HG02970 (cell line): ENCODE data around the gene GAS7.

Experiments
- ATAC-seq: cut with Tn5 transposase; IDR thresholded peaks from one replicate; pipeline ENCODE4 v1.9.1; 2021; ENCODE audit warnings: mild to moderate bottlenecking, moderate library complexity, moderate number of reproducible peaks; ENCODE audit not compliant: unreplicated experiment, low FRiP score

The GAS7 gene

GRCh38 chr17:9959377-9959981 lies 238.9 kb downstream of the GAS7 start:
- ATAC-seq, result no peak

DNA sequence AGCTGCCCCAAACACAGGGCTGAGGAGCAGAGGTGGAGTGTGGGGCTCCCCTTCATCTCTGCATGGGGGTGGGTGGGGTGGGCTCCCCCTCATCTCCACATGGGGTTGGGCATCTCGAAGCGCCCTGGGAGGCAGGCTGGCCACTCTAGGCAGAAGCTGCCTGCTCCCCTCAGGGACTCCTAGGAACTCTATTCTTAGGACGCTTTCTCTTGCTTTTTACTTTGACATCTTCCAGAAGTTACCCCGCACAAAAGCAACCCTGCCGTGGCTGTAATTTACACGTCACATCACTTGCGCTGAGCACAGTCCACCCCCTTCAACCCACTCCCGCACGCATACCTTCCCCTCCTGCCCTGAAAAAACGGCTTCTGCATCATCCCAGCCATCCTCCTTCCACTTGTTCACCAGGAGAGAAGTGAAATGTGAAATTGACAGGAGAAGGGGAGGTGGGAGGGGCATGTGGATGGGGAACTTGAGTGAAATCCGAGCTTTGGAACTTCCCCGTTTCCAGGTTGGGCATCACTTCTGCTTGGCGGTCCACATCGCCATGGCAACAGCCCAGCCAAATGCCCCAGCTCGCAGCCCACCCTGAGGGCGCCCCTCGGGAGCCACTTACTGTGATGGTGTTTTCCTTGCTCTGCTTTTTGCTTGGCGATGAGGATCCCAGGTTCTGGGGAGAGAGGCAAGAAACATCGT lies 239.7 kb downstream of the GAS7 start:
- ATAC-seq, result no peak

DNA sequence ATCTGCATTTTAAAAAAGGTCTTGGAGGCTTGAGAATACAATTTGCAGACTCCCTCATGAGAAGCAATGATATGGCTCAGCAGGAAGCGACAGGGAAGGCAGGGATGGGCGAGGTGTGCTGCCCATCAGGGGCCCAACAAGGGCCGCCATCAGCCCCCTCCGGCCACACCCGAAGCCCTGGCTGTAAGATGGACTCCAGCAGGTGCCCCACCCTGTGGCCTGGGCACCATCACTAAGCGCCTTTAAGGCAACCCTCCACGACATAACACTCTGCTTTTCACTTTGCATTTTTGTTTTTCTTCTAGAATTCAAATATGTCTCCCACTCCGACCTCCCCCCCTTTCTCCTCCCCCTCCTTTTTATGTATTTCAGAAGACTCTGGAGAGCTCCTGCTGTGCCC lies 241.2 kb downstream of the GAS7 start:
- ATAC-seq, result no peak

DNA sequence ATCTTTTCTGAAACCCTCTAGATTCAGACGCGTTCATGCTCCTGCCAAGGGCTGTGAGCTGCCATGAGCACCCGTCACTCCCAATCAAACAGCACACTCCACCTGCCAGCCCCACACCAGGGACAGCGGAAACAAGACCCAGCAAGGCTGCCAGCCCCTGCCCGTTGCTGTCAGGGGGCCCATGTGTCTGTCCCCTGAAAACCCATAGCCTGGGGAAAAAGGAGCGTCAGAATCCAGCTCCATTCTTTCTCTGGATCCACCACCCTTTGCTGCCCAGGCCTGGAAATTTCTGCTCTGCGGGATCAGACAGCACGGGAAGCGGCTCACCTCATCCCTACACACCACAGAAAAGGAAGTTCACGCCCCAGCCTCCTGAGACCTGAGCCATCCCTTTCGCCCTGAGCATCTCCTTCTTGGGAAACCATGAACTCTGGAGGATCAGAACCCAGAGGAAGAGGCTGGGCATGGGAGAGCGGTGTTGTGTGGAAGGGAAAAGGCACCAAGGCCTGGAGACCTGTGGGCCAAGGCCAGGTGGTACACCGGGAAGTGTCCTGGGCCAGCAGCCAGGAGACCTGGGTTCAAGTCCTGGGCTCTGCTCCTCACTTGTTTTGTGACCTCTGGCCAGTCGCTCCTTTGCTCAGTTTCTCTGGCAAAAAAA lies 241.8 kb downstream of the GAS7 start:
- ATAC-seq, result no peak

- no peak for ATAC-seq
These were observed 244.9 kb downstream of the GAS7 start for GRCh38 chr17:9953492-9953891.

DNA sequence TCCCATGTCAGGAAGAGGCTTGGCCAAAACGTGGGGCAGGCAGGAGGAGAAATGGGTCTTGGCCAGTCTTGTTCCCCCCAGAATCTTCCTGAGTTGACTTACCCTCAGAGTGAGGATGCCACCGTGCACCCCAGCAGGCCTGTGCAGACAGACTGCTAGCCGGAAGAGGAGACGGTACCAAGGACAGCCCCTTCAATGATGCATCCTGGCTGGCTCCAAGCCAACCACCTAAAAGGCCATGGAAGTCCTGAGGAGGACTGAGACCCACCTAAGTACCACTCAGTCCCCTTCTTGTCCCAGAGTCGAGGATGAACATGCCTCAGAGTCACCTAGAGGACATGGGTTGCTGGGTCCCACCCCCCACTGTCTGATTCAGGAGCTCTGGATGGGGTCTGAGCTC lies 246.6 kb downstream of the GAS7 start:
- ATAC-seq, result no peak

GRCh38 chr17:9948928-9949327 lies 249.5 kb downstream of the GAS7 start:
- no peak for ATAC-seq

DNA sequence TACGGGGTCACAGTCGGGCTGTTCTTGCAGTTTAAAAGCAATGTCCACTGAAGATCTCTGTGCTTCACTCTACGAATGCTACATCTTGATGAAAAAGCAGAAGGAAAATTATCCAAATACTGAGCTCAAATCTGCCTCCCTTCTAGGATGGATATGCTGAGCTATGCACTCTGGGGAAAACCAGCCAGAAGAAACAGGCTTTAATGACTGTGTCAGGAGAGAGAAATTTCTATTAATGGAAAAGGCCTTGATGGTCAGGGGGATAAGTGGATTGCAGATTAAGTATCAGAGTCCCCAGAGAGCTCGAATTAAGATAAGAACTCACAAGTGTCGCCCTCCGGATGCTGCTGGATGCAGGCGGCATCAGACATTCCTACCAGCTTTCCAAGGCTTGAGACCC lies 253.7 kb downstream of the GAS7 start:
- no peak for ATAC-seq

DNA sequence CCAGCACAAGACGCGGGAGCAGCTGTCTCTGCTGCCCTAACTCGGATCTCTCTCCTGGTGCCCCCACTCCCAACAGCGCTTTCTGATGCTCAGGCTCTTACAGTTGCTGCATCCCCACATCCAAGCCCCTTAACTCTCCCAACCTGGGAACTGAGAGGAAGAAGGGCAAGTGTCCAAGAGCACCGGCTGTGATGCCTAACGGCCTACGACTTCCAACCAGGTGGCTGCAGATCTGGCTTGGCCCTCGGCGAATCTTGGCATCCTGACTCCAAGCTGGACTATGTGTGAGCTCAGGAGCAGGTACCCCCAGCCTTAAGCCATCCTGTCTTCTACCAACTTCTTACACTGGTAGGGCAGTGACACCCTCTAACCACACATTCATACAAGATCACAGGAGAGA lies 255.1 kb downstream of the GAS7 start:
- ATAC-seq, result no peak

- ATAC-seq, result no peak
These were observed 255.5 kb downstream of the GAS7 start for GRCh38 chr17:9942885-9943284.

GRCh38 chr17:9941305-9941704 lies 257.1 kb downstream of the GAS7 start:
- ATAC-seq, result no peak

GRCh38 chr17:9940841-9941240 lies 257.6 kb downstream of the GAS7 start:
- no peak for ATAC-seq

DNA sequence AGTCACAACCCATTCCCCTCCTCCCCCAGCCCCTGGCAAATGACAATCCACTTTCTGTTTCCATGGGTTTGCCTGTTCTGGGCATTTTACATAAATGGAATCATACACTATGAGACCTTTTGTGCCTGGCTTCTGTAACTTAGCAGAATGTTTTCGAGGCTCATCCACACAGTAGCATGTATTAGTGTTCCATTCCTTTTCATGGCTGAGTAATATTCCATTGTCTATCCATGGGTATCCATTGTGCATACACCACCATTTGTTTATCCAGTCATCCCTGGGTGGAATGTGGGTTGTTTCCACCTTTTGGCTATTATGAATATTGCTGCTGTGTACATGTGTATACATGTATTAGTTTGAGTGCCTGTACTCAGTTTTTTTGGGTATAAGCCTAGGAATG lies 259.6 kb downstream of the GAS7 start:
- ATAC-seq, result no peak

DNA sequence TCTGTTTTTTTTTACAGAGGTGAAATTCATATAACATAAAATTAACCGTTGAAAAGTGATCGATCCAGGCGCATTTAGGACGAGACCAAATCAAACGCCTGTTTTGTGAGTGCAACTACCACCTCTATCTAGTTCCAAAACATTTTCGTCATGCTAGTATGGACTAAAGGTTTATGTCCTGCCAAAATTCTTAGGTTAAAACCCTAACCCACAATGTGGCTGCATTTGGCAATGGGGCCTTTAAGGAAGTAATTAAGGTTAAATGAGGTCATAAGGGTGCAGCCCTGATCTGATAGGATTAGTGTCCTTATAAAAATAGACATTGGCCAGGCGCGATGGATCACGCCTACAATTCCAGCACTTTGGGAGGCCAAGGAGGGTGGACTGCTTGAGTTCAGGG lies 260.5 kb downstream of the GAS7 start:
- ATAC-seq, result no peak

DNA sequence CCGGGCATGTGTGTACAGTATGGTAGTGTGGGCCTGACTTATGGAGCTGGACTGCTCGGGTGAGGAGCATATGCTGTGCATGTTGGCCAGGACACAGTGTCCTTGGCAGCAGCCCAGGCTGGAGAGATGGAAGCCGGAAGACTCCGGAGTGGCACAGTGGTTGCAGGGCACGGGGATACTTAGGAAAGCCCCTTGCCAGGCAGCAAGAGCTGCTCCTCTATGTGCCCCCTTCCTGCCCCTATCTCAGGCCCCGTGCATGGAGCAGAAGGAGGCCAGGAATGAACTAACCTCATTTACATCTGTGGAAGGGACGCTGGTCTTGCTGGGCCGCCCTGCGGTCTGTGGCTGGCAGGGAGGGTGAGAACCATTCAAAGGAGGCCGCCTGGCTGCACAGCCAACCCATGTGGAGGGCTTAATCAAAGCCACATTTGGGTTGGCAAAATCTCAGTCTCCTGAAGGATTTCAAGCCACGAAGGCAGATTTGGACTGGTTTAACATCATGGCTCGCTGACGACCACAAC lies 261.1 kb downstream of the GAS7 start:
- no peak for ATAC-seq

GRCh38 chr17:9936095-9936494 lies 262.3 kb downstream of the GAS7 start:
- no peak for ATAC-seq

- no peak for ATAC-seq
These were observed 263.0 kb downstream of the GAS7 start for GRCh38 chr17:9935408-9935807.

- no peak for ATAC-seq
These were observed 264.1 kb downstream of the GAS7 start for GRCh38 chr17:9934331-9934730.

- no peak for ATAC-seq
These were observed 265.9 kb downstream of the GAS7 start for GRCh38 chr17:9932491-9932890.

GRCh38 chr17:9931144-9931741 lies 267.2 kb downstream of the GAS7 start:
- no peak for ATAC-seq

- no peak for ATAC-seq
These were observed 268.5 kb downstream of the GAS7 start for GRCh38 chr17:9929871-9930270.
